Fibroblast of lung (primary cell): Measurements from ENCODE around the gene TUBB3.

Experiments
- EZH2 ChIP-seq: IDR thresholded peaks from 2 replicates; pipeline ENCODE4 v1.5.1; 2012; ENCODE audit warnings: low read length, control low read depth, mild to moderate bottlenecking; ENCODE audit errors: missing control alignments
- TF ChIP-seq, protein P1 (sequence below), 2 donors: IDR thresholded peaks in 1 of 2; conservative IDR thresholded peaks in 1 of 2; 1 replicate in 1 of 2; 2 replicates in 1 of 2; pipeline ENCODE4 v1.5.1; 2011 to 2012; ENCODE audit warnings: low read length in 2 of 2, control low read depth in 1 of 2, inconsistent platforms in 1 of 2, low read depth in 1 of 2, mild to moderate bottlenecking in 1 of 2

DNA sequence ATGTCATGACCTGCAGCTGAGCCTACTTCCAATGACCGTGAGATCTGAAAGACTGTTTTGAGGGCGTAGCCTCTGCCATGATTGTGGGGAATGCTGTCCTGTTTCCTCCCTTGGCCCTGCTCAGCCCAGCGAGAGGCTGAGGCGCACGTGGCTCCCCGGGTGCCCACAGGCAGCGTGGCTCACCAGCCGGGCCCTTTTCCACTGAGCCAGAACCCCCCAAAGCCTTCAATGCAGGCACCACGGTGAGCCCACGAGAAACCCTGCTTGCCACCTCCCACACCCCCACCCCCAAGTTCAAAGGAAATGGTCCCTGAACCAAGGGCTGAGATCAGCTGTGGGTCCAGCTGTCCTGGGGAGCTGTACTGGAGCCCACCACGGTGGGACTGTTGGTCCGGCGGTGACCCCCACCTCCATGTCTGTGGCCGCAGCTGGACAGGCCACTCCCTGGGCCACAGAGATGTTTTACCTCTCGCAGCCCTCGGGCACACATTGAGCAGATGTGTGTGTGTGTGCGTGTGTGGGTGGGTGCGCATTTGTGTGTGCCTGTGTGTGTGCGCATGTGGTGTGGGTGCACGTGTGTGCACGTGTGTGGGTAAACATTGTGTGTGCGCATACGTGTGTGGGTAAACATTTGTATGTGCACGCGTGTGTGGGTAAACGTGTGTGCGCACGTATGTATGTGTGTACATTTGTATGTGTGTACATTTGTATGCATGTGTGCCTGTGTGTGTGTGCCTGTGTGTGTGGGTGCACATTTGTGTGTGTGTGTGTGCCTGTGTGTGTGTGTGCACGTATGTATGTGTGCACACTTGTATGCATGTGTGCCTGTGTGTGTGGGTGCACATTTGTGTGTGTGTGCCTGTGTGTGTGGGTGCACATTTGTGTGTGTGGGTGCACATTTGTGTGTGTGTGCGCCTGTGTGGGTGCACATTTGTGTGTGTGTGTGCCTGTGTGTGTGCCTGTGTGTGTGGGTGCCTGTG is 9.4 kb upstream of the TUBB3 start:
- TF ChIP-seq, protein P1, sequence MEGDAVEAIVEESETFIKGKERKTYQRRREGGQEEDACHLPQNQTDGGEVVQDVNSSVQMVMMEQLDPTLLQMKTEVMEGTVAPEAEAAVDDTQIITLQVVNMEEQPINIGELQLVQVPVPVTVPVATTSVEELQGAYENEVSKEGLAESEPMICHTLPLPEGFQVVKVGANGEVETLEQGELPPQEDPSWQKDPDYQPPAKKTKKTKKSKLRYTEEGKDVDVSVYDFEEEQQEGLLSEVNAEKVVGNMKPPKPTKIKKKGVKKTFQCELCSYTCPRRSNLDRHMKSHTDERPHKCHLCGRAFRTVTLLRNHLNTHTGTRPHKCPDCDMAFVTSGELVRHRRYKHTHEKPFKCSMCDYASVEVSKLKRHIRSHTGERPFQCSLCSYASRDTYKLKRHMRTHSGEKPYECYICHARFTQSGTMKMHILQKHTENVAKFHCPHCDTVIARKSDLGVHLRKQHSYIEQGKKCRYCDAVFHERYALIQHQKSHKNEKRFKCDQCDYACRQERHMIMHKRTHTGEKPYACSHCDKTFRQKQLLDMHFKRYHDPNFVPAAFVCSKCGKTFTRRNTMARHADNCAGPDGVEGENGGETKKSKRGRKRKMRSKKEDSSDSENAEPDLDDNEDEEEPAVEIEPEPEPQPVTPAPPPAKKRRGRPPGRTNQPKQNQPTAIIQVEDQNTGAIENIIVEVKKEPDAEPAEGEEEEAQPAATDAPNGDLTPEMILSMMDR (conservative IDR thresholded peaks at IDR 0.05 in 1 of 2, IDR thresholded peaks at IDR 0.05 in 1 of 2; ENCODE audit: low read depth in 1 of 2, low read length in 2 of 2), result no peak
- no peak for TF ChIP-seq EZH2
